Measurements from ENCODE around the gene COL23A1. TPM values are rescaled to one million over a fixed set of nuclear protein-coding genes. Genes with fewer than 3 reads are reported as not detected.

COL23A1 gene
- total RNA-seq, 4 donors from 2014 or later, result 0.83 to 1.8 (median 1.5) TPM

DNA sequence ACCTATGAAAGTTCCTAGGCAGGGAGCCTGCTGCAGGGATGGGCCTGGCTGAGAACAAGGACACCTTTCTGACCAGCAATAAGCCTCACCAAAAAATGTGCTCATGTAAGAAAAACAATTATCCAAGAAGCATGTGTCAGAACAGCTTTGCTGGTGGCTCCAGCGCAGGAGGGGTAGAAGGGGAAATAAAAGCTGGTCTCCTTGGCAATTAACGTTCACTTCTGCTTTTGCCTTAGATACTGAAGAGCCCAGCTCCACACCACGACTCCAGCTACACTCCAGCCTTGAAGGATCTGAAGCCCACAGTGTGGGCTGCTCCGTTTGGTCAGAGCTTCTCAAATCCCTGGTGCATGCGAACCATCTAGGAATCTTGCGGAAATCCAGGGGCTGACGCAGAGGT lies 250.0 kb downstream of the COL23A1 start:
- H3K27ac ChIP-seq (replicated peaks in 1 of 4), result no peak overlapping the region
- H3K9me3 ChIP-seq, result no peaks in the 10 kb centered on the region
- no peaks in the 10 kb centered on the region for H3K4me1 ChIP-seq
- intact Hi-C loops (cut with DNase I), result no loop called here
- 83% methylated on average over 7 of the region's 7 CpGs for WGBS
- H3K27me3 ChIP-seq, result peaks cover 0 to 14% (median 0%) of the 10 kb centered on the region in 4 donors
- H3K4me3 ChIP-seq, result no peak overlapping the region
- no peaks in the 10 kb centered on the region for H3K36me3 ChIP-seq
- TF ChIP-seq POLR2A (IDR thresholded peaks at IDR 0.05; ENCODE audit: low read depth) (no peak), POLR2AphosphoS5 (IDR thresholded peaks at IDR 0.05) (no peak), CTCF (IDR thresholded peaks at IDR 0.05) (no peak), EP300 (IDR thresholded peaks at IDR 0.05) (no peak)
- no peak for DNase-seq (ENCODE audit: extremely low spot score)

GRCh38 chr5:178339272-178339671 lies 250.9 kb downstream of the COL23A1 start:
- Histone ChIP-seq H3K4me3 (no peak overlapping the region), H3K36me3 (no peaks in the 10 kb centered on the region), H3K9me3 (no peaks in the 10 kb centered on the region), H3K4me1 (no peaks in the 10 kb centered on the region), H3K27me3 (peaks cover 0 to 14% (median 0%) of the 10 kb centered on the region in 4 donors), H3K27ac (replicated peaks in 1 of 4) (no peak overlapping the region)
- intact Hi-C loops (cut with DNase I), result no loop called here
- DNase-seq (ENCODE audit: extremely low spot score), result no peak
- no peak for TF ChIP-seq POLR2AphosphoS5 (IDR thresholded peaks at IDR 0.05)
- TF ChIP-seq POLR2A (IDR thresholded peaks at IDR 0.05; ENCODE audit: low read depth), result no peak
- no peak for TF ChIP-seq CTCF (IDR thresholded peaks at IDR 0.05)
- no peak for TF ChIP-seq EP300 (IDR thresholded peaks at IDR 0.05)
- WGBS, result 91% methylated on average over 4 of the region's 4 CpGs

DNA sequence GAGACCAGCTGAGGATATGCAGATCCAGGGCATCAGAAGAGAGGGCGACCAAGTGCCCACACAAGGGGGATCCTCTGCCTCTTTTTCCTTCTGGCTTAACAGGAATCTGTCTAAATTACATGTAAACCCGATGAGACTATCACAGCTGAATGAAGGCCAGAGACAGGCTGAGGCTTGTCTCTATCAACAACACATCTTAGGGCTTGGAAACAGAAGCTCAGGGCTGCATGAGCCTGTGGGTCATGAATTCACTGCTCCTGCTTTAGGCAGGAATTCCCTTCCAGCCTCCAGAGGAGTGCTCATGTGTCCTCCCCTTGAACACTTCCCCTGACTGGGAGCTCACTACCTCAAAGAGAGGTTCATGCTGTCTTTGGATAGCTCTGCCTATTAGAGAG lies 251.4 kb downstream of the COL23A1 start:
- 86% methylated on average over 2 of the region's 2 CpGs for WGBS
- H3K27me3 ChIP-seq, result peaks cover 0 to 14% (median 0%) of the 10 kb centered on the region in 4 donors
- no peaks in the 10 kb centered on the region for H3K9me3 ChIP-seq

GRCh38 chr5:178338126-178338749 lies 252.0 kb downstream of the COL23A1 start:
- no peak overlapping the region for H3K4me3 ChIP-seq
- DNase-seq (ENCODE audit: extremely low spot score), result no peak
- peaks cover 0 to under 1% (median 0%) of the 10 kb centered on the region in 4 donors for H3K4me1 ChIP-seq
- 93% methylated on average over 7 of the region's 11 CpGs for WGBS
- no peaks in the 10 kb centered on the region for H3K36me3 ChIP-seq
- intact Hi-C loops (cut with DNase I), result no loop called here
- H3K9me3 ChIP-seq, result no peaks in the 10 kb centered on the region
- peaks cover 0 to 14% (median 0%) of the 10 kb centered on the region in 4 donors for H3K27me3 ChIP-seq
- no peak overlapping the region for H3K27ac ChIP-seq (replicated peaks in 1 of 4)
- TF ChIP-seq POLR2A (IDR thresholded peaks at IDR 0.05; ENCODE audit: low read depth) (no peak), EP300 (IDR thresholded peaks at IDR 0.05) (no peak), POLR2AphosphoS5 (IDR thresholded peaks at IDR 0.05) (no peak), CTCF (IDR thresholded peaks at IDR 0.05) (no peak)

More for the DNA sequence above, 251.4 kb downstream of the COL23A1 start:
- no peak for DNase-seq (ENCODE audit: extremely low spot score)
- Histone ChIP-seq H3K36me3 (no peaks in the 10 kb centered on the region), H3K4me1 (no peaks in the 10 kb centered on the region), H3K4me3 (no peak overlapping the region), H3K27ac (replicated peaks in 1 of 4) (no peak overlapping the region)
- intact Hi-C loops (cut with DNase I), result no loop called here
- TF ChIP-seq POLR2AphosphoS5 (IDR thresholded peaks at IDR 0.05) (no peak), POLR2A (IDR thresholded peaks at IDR 0.05; ENCODE audit: low read depth) (no peak), EP300 (IDR thresholded peaks at IDR 0.05) (no peak)

DNA sequence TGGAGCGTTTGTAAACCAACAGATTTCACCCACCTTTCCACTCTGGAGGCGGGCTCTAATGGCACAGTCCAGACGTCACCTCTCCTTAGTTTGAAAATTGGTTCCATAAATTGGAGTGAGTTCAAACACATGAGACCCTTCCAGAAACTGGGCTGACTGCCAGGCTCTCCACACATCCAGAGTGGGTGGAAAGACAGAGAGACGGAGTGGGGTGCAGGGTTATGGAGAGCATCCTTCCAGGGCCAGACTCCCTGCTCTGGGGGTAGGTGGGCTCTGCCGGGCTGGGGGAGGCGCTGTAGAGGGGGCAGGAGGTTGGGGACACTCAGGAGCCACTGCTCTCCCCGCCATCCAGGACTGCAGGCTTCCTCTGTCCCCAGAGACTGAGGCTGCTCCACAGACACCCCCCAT lies 252.9 kb downstream of the COL23A1 start:
- H3K27me3 ChIP-seq, result peaks cover 0 to 14% (median 0%) of the 10 kb centered on the region in 4 donors
- no peak for DNase-seq (ENCODE audit: extremely low spot score)
- TF ChIP-seq POLR2AphosphoS5 (IDR thresholded peaks at IDR 0.05) (no peak), EP300 (IDR thresholded peaks at IDR 0.05) (no peak), CTCF (IDR thresholded peaks at IDR 0.05) (no peak), POLR2A (IDR thresholded peaks at IDR 0.05; ENCODE audit: low read depth) (no peak)
- peaks cover 2 to 10% (median 3%) of the 10 kb centered on the region in 4 donors for H3K4me1 ChIP-seq
- 72% methylated on average over 6 of the region's 7 CpGs for WGBS
- intact Hi-C loops (cut with DNase I), result no loop called here
- H3K9me3 ChIP-seq, result no peaks in the 10 kb centered on the region
- no peaks in the 10 kb centered on the region for H3K36me3 ChIP-seq
- no peak overlapping the region for H3K4me3 ChIP-seq
- H3K27ac ChIP-seq (replicated peaks in 1 of 4), result no peak overlapping the region
